Measurements from ENCODE around the gene POLR1H.

- TF ChIP-seq CTCF (conservative IDR thresholded peaks at IDR 0.05; ENCODE audit: low read depth in 2 of 2), result no peak
- TF ChIP-seq POLR2AphosphoS5 (IDR thresholded peaks at IDR 0.05; ENCODE audit: low read depth), result no peak
- TF ChIP-seq EZH2 (IDR thresholded peaks at IDR 0.05; ENCODE audit: low read depth, unreplicated experiment), result no peak
- TF ChIP-seq NANOG (IDR thresholded peaks at IDR 0.05; ENCODE audit: borderline replicate concordance), result no peak
These were observed 6.5 kb downstream of the POLR1H start for GRCh38 chr6:30067460-30068139.

Data from GM23338 (cell line).